OCI-LY1 (cell line): ENCODE measurements around the gene NOS1.

ENCODE experiments used
- EZH2 ChIP-seq: fragments of 200-600 bp; sonication (generic), shearing (Covaris generic); IDR thresholded peaks from 2 replicates; pipeline ENCODE4 v1.8.0; 2017; ENCODE audit warnings: borderline replicate concordance, mixed run types, mild to moderate bottlenecking, antibody characterized with exemption, low read length, moderate library complexity, mixed read lengths
- TF ChIP-seq, protein P1 (sequence below): fragments of 200-600 bp; sonication (generic), shearing (Covaris generic); IDR thresholded peaks from 2 replicates; pipeline ENCODE4 v1.5.1; 2017; ENCODE audit warnings: mild to moderate bottlenecking, antibody characterized with exemption, low read length, moderate library complexity, mixed read lengths

DNA sequence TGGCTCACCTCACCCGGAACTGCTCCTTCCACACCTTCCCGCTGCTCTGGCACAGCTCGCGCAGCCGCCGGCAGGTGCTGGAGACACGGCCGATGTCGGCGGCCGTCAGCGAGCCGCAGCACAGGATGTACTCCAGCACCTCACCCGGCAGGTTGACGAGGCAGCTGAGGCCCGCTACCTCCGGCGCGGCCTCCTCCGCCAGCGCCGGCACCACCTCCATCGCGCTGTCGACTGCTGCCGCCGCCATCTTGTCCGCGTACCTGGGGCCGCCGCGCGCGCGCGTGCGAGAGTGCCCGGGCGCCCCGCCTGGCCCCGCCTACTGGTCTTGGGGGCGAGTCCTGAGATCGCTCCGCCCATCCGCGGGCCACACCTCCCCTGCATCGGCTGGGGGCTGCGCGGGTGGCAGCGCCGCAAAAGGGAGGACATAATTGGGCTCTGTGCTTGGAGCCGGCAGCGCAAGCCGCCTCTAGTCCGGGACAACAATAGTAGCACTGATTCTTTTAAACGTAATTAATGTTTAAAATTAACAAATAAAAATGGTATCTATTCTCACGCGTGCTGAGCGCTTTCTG is 171.1 kb downstream of the NOS1 start, which contains the start of gene FBXO21:
- TF ChIP-seq, protein P1, sequence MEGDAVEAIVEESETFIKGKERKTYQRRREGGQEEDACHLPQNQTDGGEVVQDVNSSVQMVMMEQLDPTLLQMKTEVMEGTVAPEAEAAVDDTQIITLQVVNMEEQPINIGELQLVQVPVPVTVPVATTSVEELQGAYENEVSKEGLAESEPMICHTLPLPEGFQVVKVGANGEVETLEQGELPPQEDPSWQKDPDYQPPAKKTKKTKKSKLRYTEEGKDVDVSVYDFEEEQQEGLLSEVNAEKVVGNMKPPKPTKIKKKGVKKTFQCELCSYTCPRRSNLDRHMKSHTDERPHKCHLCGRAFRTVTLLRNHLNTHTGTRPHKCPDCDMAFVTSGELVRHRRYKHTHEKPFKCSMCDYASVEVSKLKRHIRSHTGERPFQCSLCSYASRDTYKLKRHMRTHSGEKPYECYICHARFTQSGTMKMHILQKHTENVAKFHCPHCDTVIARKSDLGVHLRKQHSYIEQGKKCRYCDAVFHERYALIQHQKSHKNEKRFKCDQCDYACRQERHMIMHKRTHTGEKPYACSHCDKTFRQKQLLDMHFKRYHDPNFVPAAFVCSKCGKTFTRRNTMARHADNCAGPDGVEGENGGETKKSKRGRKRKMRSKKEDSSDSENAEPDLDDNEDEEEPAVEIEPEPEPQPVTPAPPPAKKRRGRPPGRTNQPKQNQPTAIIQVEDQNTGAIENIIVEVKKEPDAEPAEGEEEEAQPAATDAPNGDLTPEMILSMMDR: no peak
- no peak for TF ChIP-seq EZH2
